GM12874 (cell line): Measurements from ENCODE around the gene STK10.

Experiments used
- CTCF ChIP-seq: IDR thresholded peaks from 2 replicates; pipeline ENCODE4 v1.5.1; 2011; ENCODE audit warnings: low read depth, mild to moderate bottlenecking, control low read depth, low read length, moderate library complexity; ENCODE audit not compliant: insufficient read depth

Gene STK10

GRCh38 chr5:172200476-172200875 lies 12.5 kb upstream of the STK10 start:
- no peak for TF ChIP-seq CTCF

DNA sequence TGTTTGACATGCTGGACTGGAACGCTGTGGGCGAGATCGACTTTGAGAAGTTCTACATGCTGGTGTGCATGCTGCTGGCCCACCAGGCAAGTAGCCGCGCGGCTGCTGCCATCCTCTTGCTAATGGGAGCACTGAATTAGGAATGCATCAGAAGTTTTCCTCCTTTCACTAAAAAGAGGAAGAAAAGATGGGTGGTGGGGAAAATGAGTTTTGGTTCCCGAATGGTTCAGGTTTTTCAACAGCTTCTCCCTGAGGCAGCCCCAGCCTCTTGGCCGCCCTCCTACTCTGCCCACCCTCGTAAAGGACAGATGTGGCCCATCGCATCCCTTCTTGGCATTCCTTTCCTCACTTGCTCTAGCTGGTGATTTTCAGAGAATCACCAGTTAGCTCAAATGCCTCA lies 11.4 kb upstream of the STK10 start:
- TF ChIP-seq CTCF: no peak

DNA sequence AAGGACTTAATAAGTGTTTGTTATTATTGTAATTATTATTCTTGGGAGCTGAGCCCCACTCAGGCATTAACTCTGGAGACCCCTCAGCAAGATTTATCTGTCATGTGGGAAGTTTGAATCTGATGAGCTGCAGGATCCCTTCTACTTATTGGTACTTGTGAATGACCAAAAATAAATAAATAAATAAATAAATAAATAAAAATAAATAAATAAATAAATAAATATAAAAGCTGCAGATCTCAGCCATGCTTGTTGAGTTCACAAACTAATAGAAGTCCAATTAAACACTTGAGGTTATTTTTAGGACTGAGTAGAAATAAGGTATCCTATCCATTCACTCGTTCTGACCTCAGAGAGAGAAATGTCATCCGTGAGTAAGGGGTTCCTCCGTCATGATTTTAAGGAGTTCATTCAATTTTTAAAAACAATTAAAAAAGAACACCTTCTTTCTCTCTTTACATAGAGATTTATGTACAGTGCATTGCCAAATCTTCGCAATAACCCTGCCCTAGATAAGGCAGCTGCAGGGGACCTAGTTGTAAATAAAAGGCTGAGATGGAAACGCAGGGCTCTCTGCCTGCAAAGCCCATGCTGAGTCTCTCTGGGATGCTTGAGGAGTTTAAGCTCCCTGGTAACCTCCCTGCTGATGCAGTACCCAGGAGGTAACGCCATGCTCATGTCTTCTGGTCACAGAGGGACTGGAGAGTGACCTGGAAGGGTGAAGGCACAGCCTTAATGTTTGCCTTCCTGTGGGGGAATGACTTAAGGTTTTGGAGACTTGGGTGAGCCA lies 7.2 kb upstream of the STK10 start:
- no peak for TF ChIP-seq CTCF

DNA sequence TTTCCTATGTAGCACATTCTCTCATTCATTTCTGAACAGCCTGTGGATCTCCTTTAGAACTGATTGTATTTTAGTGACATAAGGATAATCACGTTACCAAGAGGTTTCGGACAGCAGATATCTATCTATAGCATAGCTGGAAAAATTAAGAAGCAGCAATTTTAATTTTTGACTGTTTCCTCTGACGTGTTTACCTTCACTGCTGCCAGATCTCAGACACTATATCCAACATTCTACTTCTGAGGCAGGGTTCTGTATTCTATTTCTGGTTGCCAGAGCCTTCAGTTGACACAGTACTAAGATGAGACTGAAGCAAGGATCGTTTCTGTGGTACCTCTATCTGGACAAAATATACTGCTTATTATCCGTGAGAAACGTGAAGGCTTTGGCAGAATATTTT lies 5.8 kb upstream of the STK10 start, which contains the start of gene EFCAB9:
EFCAB9 (plus strand) TSS at position 301 of the 400 bp plus-strand sequence; CDS start at position 302, 1 bp downstream.
- TF ChIP-seq CTCF: no peak

- no peak for TF ChIP-seq CTCF
Observed at GRCh38 chr5:172189693-172190296, 1.8 kb upstream of the STK10 start.

DNA sequence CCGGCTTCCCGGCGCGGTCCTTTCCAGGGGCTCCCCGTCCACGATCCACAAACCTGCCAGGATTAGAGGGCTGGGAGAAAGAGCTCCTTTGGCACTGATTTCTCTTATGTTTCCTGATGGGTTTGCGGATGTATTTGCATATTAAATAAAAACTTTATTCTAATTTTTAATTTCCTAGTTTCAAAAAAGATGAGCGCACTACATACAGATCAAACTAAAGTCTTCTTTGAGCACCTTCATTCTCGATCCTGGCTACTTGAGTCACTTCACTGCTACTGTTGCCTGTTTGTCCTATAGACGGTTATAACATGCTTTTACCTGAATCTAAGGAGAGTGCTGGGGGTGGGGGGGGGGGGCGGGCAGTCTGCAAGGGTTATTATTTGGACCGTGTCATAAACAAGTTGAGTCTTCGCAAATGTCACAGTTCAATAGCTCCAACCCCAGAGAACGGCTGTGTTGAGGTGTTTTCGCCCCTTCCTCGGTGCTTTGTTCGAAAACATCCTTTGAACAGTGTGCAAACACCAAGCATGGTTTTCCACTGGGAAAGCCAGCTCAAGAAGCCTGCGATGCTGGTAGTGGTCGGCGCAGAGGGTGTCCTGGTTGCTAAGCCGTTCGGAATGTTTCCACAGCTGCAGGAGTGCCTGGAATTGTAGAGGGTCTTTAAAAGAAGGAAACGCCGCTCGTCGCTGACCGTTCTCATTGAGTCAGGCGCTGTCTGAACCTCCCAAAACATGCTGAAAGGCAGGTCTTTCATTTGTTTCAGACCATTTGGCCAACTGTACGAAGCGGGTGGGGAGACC lies 1.1 kb upstream of the STK10 start:
- no peak for TF ChIP-seq CTCF

DNA sequence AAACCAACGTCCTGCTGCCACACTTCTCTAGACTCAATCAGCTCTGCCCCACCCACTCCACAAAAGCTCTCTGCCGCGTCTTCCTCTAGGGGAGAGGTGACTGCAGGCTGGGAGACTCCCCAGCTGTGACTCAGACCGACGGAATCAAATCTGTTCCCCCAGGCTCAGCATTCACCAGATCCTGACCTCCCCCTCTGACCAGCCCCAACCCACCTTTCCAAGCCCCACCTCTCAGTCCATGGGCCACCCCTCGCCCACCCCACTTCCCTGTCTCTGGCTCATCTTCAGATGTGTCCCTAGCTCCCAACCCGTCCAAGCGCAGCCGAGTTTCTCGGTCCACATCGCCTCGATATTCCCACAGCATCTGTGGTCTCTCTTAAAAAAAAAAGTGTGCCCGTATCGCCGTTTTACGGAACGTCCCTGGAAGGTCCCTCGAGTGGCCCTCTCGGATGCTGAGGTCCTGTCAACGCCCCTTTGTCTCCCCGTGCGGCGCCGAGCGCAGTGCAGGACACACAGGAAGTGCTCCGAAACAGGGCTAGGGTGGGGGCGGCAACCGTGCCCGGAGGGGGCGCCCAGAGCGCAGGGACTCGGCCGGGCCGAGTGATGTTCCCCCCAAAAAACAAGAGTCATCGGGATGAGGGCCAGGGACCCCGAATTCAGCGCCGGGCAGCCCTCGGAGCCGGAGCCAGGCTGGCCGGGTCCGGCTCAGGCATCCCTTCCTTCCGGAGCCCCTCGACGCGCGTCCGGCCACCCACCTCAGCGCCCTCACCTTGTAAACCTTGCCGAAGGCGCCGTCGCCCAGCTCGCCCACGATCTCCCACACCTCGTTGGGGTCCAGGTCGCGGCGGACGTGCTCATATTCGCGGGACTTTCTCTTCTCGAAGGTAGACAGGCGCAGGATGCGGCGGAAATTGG lies 649 bp downstream of the STK10 start:
- TF ChIP-seq CTCF: no peak
